Suprapubic skin (tissue), 4 donors: ENCODE results near the gene MPDU1.

Source experiments
- CTCF ChIP-seq, 2 donors: fragments of 200-600 bp in 1 of 2; fragments of 450-650 bp in 1 of 2; sonication (generic) in 1 of 2; IDR thresholded peaks; one replicate each; pipeline ENCODE4 v1.5.1; 2016 to 2019; ENCODE audit warnings: antibody characterized with exemption in 2 of 2, mild to moderate bottlenecking in 1 of 2, moderate library complexity in 1 of 2
- POLR2A ChIP-seq, 2 donors: fragments of 450-650 bp; IDR thresholded peaks; one replicate each; pipeline ENCODE4 v1.6.1; 2017; ENCODE audit warnings: antibody characterized with exemption in 2 of 2, mild to moderate bottlenecking in 2 of 2, moderate library complexity in 2 of 2
- POLR2AphosphoS5 ChIP-seq, 3 donors: sonication (generic); formaldehyde crosslinking; IDR thresholded peaks; one replicate each; pipeline ENCODE4 v1.6.1; 2017; ENCODE audit warnings: antibody characterized with exemption in 3 of 3

GRCh38 chr17:7610641-7611040 is 27.0 kb downstream of the MPDU1 start:
- TF ChIP-seq POLR2AphosphoS5 (IDR thresholded peaks at IDR 0.05), result no peak
- TF ChIP-seq CTCF (IDR thresholded peaks at IDR 0.05), result no peak
- no peak for TF ChIP-seq POLR2A (IDR thresholded peaks at IDR 0.05)
